GM12878 (cell line): Measurements from ENCODE around the gene NOSTRIN. TPM values are rescaled to one million over a fixed set of nuclear protein-coding genes. Genes with fewer than 3 reads are reported as not detected.

ENCODE experiments used
- ATAC-seq: fragments of 200-7000 bp; cut with Tn5 transposase; 3 replicates; pipeline ENCODE4 v1.9.1; 2020; ENCODE audit warnings: mild to moderate bottlenecking, moderate library complexity
- BruUV-seq: library from RNA; stranded (reverse); fragments of 400-500 nt; replicated peaks from 2 replicates; lab custom pipeline; 2021; lab: Mats Ljungman, UMichigan
- CTCF ChIA-PET: fragments of 300-600 bp; sonication (Branson Sonifier 250); formaldehyde crosslinking; extraction: SDS; loops from one replicate; lab custom pipeline; 2021; ENCODE audit warnings: inconsistent platforms; lab: Yijun Ruan, JAX
- POLR2A ChIA-PET: fragments of 350-600 bp; formaldehyde crosslinking; extraction: SDS; loops from one replicate; lab custom pipeline; 2021; ENCODE audit warnings: inconsistent platforms; lab: Charles Lee
- RAD21 ChIA-PET: fragments of 300-600 bp; sonication (Branson Sonifier 250); formaldehyde crosslinking; loops from one replicate; lab custom pipeline; 2023; ENCODE audit warnings: antibody characterized with exemption; ENCODE audit not compliant: unreplicated experiment; lab: Charles Lee
- SMC1A ChIA-PET: fragments of 300-600 bp; sonication (Branson Sonifier 250); formaldehyde crosslinking; loops from one replicate; lab custom pipeline; 2023; ENCODE audit not compliant: unreplicated experiment, uncharacterized antibody; lab: Charles Lee
- DNase-seq: peaks from one replicate; pipeline ENCODE4 v3.0.0-alpha.2; 2011; ENCODE audit warnings: low read depth, low spot score
- FAIRE-seq: peaks from 3 replicates; lab custom pipeline; 2011; peaks lifted over from hg19 to GRCh38; lab: Jason Lieb, UNC
- H2AFZ ChIP-seq: 2 replicates; pipeline ENCODE4 v1.6.0; 2011; ENCODE audit warnings: low read depth, low read length, control low read depth; ENCODE audit not compliant: control insufficient read depth
- H3K27ac ChIP-seq: 2 replicates; pipeline ENCODE4 v1.5.1; 2011; ENCODE audit warnings: control low read depth; ENCODE audit not compliant: control insufficient read depth, insufficient read depth
- H3K27me3 ChIP-seq, 2 experiments: replicated peaks in 1 of 2; 2 replicates each; pipeline versions ENCODE4 v1.6.0 to v1.6.1; 2011; ENCODE audit warnings: low read length in 1 of 2; ENCODE audit not compliant: control insufficient read depth in 2 of 2, insufficient read depth in 2 of 2
- H3K36me3 ChIP-seq, 2 experiments: 2 replicates each; pipeline ENCODE4 v1.5.1; 2011; ENCODE audit warnings: low read length in 1 of 2; ENCODE audit not compliant: control insufficient read depth in 2 of 2, insufficient read depth in 2 of 2
- H3K4me1 ChIP-seq: 2 replicates; pipeline ENCODE4 v1.6.1; 2011; ENCODE audit warnings: mild to moderate bottlenecking, low read length, moderate library complexity, mixed read lengths; ENCODE audit not compliant: control insufficient read depth, insufficient read depth
- H3K4me2 ChIP-seq: 2 replicates; pipeline ENCODE4 v1.6.0; 2011; ENCODE audit warnings: control low read depth; ENCODE audit not compliant: control insufficient read depth, insufficient read depth
- H3K4me3 ChIP-seq: fragments of 200-600 bp; sonication (generic); 2 replicates; pipeline ENCODE4 v1.5.1; 2016
- H3K79me2 ChIP-seq: 2 replicates; pipeline ENCODE4 v1.6.0; 2011; ENCODE audit warnings: low read length; ENCODE audit not compliant: control insufficient read depth, insufficient read depth
- H3K9ac ChIP-seq: 2 replicates; pipeline ENCODE4 v1.8.0; 2011; ENCODE audit warnings: low read length, control low read depth, mixed read lengths; ENCODE audit not compliant: control insufficient read depth, insufficient read depth
- H3K9me3 ChIP-seq: replicated peaks from 3 replicates; pipeline ENCODE4 v1.5.1; 2011; ENCODE audit warnings: mild to moderate bottlenecking, low read length; ENCODE audit not compliant: control insufficient read depth, insufficient read depth
- H4K20me1 ChIP-seq: 2 replicates; pipeline ENCODE4 v1.6.0; 2011; ENCODE audit not compliant: control insufficient read depth, insufficient read depth
- BMI1 ChIP-seq: fragments of 450-650 bp; IDR thresholded peaks from 2 replicates; pipeline ENCODE4 v1.6.1; 2016; ENCODE audit warnings: mild to moderate bottlenecking, moderate library complexity, borderline replicate concordance
- BRCA1 ChIP-seq: IDR thresholded peaks from 2 replicates; pipeline ENCODE4 v1.6.1; 2011; ENCODE audit warnings: low read depth, low read length, improper control_type of control experiment
- CBX5 ChIP-seq: sonication (generic); IDR thresholded peaks from 2 replicates; pipeline ENCODE4 v1.6.1; 2016; ENCODE audit warnings: low read depth, moderate library complexity, mild to moderate bottlenecking, inconsistent platforms
- GATAD2B ChIP-seq: fragments of 450-650 bp; conservative IDR thresholded peaks from 2 replicates; pipeline ENCODE4 v1.6.1; 2017; ENCODE audit warnings: low read depth, mild to moderate bottlenecking, moderate library complexity
- HCFC1 ChIP-seq: fragments of 150-350 bp; IDR thresholded peaks from 2 replicates; pipeline ENCODE4 v1.6.1; 2014; ENCODE audit warnings: low read length
- IRF4 ChIP-seq: IDR thresholded peaks from 2 replicates; pipeline ENCODE4 v1.6.1; 2011; ENCODE audit warnings: low read depth, low read length
- MXI1 ChIP-seq: fragments of 150-350 bp; IDR thresholded peaks from 2 replicates; pipeline ENCODE4 v1.6.1; 2011; ENCODE audit warnings: low read depth, mild to moderate bottlenecking, inconsistent platforms, low read length, improper control_type of control experiment
- NFIC ChIP-seq: IDR thresholded peaks from 2 replicates; pipeline ENCODE4 v1.6.1; 2012; ENCODE audit warnings: low read depth, mild to moderate bottlenecking, inconsistent platforms, low read length, moderate library complexity
- PML ChIP-seq: IDR thresholded peaks from 2 replicates; pipeline ENCODE4 v1.6.1; 2012; ENCODE audit warnings: low read length, inconsistent platforms
- SIN3A ChIP-seq: IDR thresholded peaks from 2 replicates; pipeline ENCODE4 v1.6.1; 2012; ENCODE audit warnings: low read depth, low read length, improper control_type of control experiment
- ZNF207 ChIP-seq: fragments of 450-650 bp; IDR thresholded peaks from 2 replicates; pipeline ENCODE4 v1.6.1; 2014; ENCODE audit warnings: antibody characterized with exemption, mild to moderate bottlenecking, borderline replicate concordance
- WGBS: methylation state at CpG from one replicate; pipeline ENCODE4 v1.1.6; 2016; ENCODE audit warnings: low lambda C conversion rate; ENCODE audit not compliant: insufficient replicate concordance, insufficient coverage; ENCODE audit errors: missing lambda C conversion rate; 5-methylcytosine and 5-hydroxymethylcytosine counted together
- in situ Hi-C: fragments of 300-500 bp; cut with MboI; formaldehyde crosslinking; loops from 9 replicates; pipeline ENCODE4 v1.14.3; 2018; ENCODE audit warnings: mixed read lengths
- intact Hi-C: fragments of 100-400 bp; cut with micrococcal nuclease; formaldehyde crosslinking; loops from one replicate; pipeline ENCODE4 v1.14.2; 2022; ENCODE audit not compliant: unreplicated experiment
- polyA plus RNA-seq, 11 experiments: library from polyadenylated mRNA; depleted of rRNA in 4 of 11; unstranded in 6 of 11; stranded (reverse) in 5 of 11; fragments of >200 nt; fragmentation: Nextera tagmentation in 4 of 11; fragmentation: Illumina TruSeq in 1 of 11; extraction: Ambion mirVana in 4 of 11; extraction: Trizol in 1 of 11; gene quantifications; 1 replicate in 1 of 11; 2 replicates in 10 of 11; pipeline versions ENCODE4 v1.2.1 to v1.2.3, GENCODE V29; 2011 to 2016; ENCODE audit warnings: inconsistent platforms in 2 of 11, missing spikeins in 2 of 11, low read depth in 1 of 11
- total RNA-seq, 4 experiments: library from RNA; depleted of rRNA in 3 of 4; stranded (reverse); fragments of >200 nt in 3 of 4; fragmentation: Illumina TruSeq in 1 of 4; extraction: Trizol in 1 of 4; gene quantifications; 2 replicates each; pipeline versions ENCODE4 v1.2.1 to v1.2.3, GENCODE V29; 2013 to 2021
- TF ChIP-seq, protein P1 (sequence below): fragments of 450-650 bp; formaldehyde crosslinking; IDR thresholded peaks from 2 replicates; pipeline ENCODE4 v1.4.0; 2020; ENCODE audit warnings: mild to moderate bottlenecking, moderate library complexity
- TF ChIP-seq, protein P2 (sequence below): IDR thresholded peaks from 2 replicates; pipeline ENCODE4 v1.6.1; 2011; ENCODE audit warnings: borderline replicate concordance, low read depth, mild to moderate bottlenecking, moderate library complexity, mixed read lengths, low read length; ENCODE audit not compliant: insufficient read depth; ENCODE audit errors: extremely low read length
- TF ChIP-seq, protein P3 (sequence below): fragments of 450-650 bp; IDR thresholded peaks from 2 replicates; pipeline ENCODE4 v1.6.1; 2017; ENCODE audit warnings: borderline replicate concordance

The NOSTRIN gene
- total and polyA plus RNA-seq, 10 of the 15 experiments (the other 5 are each of a cell fraction or from before 2014, with no cell fraction given), result 0.13 to 0.42 (median 0.37) TPM; not detected in 5

DNA sequence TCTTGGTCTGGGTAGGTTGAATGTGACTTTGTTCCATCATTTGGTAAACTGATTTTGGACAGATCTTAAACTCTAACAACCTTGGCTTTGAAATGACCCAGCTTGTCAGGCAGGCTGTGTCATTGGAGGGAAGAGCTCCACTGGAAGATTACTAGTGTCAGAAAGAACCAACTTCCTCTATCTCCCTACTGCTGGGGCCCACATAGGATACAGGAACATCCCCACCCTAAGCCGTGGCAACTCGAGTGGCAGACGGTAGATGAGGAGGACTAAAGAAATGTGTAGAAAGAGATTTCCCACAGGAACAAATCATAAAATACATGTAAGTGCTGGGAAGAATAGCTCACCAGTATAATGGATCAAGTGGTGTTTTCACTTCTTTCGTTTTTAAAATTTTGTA, 94.3 kb downstream of the NOSTRIN start:
- H2AFZ ChIP-seq, result no peak overlapping the region
- TF ChIP-seq ZNF207 (no peak), BMI1 (no peak), MXI1 (no peak), CBX5 (no peak), GATAD2B (no peak), HCFC1 (no peak), NFIC (no peak), IRF4 (no peak), SIN3A (no peak), PML (no peak), BRCA1 (no peak)
- TF ChIP-seq, protein P1, sequence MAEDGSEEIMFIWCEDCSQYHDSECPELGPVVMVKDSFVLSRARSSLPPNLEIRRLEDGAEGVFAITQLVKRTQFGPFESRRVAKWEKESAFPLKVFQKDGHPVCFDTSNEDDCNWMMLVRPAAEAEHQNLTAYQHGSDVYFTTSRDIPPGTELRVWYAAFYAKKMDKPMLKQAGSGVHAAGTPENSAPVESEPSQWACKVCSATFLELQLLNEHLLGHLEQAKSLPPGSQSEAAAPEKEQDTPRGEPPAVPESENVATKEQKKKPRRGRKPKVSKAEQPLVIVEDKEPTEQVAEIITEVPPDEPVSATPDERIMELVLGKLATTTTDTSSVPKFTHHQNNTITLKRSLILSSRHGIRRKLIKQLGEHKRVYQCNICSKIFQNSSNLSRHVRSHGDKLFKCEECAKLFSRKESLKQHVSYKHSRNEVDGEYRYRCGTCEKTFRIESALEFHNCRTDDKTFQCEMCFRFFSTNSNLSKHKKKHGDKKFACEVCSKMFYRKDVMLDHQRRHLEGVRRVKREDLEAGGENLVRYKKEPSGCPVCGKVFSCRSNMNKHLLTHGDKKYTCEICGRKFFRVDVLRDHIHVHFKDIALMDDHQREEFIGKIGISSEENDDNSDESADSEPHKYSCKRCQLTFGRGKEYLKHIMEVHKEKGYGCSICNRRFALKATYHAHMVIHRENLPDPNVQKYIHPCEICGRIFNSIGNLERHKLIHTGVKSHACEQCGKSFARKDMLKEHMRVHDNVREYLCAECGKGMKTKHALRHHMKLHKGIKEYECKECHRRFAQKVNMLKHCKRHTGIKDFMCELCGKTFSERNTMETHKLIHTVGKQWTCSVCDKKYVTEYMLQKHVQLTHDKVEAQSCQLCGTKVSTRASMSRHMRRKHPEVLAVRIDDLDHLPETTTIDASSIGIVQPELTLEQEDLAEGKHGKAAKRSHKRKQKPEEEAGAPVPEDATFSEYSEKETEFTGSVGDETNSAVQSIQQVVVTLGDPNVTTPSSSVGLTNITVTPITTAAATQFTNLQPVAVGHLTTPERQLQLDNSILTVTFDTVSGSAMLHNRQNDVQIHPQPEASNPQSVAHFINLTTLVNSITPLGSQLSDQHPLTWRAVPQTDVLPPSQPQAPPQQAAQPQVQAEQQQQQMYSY (CRISPR knock-in tag), result no peak
- TF ChIP-seq, protein P2, sequence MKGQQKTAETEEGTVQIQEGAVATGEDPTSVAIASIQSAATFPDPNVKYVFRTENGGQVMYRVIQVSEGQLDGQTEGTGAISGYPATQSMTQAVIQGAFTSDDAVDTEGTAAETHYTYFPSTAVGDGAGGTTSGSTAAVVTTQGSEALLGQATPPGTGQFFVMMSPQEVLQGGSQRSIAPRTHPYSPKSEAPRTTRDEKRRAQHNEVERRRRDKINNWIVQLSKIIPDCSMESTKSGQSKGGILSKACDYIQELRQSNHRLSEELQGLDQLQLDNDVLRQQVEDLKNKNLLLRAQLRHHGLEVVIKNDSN, result no peak
- TF ChIP-seq, protein P3, sequence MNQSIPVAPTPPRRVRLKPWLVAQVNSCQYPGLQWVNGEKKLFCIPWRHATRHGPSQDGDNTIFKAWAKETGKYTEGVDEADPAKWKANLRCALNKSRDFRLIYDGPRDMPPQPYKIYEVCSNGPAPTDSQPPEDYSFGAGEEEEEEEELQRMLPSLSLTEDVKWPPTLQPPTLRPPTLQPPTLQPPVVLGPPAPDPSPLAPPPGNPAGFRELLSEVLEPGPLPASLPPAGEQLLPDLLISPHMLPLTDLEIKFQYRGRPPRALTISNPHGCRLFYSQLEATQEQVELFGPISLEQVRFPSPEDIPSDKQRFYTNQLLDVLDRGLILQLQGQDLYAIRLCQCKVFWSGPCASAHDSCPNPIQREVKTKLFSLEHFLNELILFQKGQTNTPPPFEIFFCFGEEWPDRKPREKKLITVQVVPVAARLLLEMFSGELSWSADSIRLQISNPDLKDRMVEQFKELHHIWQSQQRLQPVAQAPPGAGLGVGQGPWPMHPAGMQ, result no peak
- intact Hi-C loops, result no loop called here
- no TSS peak for BruUV-seq
- H3K4me2 ChIP-seq, result no peak overlapping the region
- no peaks in the 10 kb centered on the region for H3K4me1 ChIP-seq
- no peak for FAIRE-seq
- no peak overlapping the region for H3K9ac ChIP-seq
- no peak overlapping the region for H3K27ac ChIP-seq
- H3K27me3 ChIP-seq, result peaks cover 0 to 3% of the 10 kb centered on the region in 2 experiments; a peak in 1 of 4 replicates
- SMC1A ChIA-PET, result no interaction called here
- H3K4me3 ChIP-seq, result no peak overlapping the region
- CTCF ChIA-PET, result no interaction called here
- in situ Hi-C loops, result no loop called here
- no peaks in the 10 kb centered on the region for H3K9me3 ChIP-seq
- POLR2A ChIA-PET, result no interaction called here
- WGBS, result 48% methylated on average over 4 of the region's 4 CpGs
- no peaks in the 10 kb centered on the region for H4K20me1 ChIP-seq
- RAD21 ChIA-PET, result no interaction called here
- DNase-seq, result no peak
- no peaks in the 10 kb centered on the region for H3K79me2 ChIP-seq
- H3K36me3 ChIP-seq, result no peaks in the 10 kb centered on the region
- no peak for ATAC-seq
